RKO (cell line): ENCODE results near the gene PCDHGC3.
A peak's percentile ranks its signal among the peaks of the same experiment; 100 is the strongest.

ENCODE experiments used
- DNase-seq: peaks from one replicate; pipeline ENCODE4 v3.0.0-alpha.2; 2016; ENCODE audit warnings: low spot score

The PCDHGC3 gene

DNA sequence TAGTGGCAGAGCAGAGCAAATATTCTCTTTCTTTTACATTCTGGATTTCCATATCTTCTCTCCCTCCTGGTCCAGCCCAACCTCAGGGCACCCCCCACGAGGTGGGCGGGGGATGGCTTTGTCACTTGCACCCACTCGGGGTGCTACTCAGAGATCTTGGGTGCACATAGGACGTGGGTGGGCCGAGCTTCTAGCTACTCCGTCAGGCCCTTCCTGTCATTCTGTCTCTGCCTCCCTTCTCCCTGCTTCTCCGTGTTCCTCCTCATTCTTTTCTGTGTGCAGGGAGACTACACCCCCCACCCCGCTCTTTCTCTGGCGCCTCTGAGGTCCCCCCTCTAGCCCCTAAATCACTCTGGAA is 32.7 kb downstream of the PCDHGC3 start:
- no peak for DNase-seq

DNA sequence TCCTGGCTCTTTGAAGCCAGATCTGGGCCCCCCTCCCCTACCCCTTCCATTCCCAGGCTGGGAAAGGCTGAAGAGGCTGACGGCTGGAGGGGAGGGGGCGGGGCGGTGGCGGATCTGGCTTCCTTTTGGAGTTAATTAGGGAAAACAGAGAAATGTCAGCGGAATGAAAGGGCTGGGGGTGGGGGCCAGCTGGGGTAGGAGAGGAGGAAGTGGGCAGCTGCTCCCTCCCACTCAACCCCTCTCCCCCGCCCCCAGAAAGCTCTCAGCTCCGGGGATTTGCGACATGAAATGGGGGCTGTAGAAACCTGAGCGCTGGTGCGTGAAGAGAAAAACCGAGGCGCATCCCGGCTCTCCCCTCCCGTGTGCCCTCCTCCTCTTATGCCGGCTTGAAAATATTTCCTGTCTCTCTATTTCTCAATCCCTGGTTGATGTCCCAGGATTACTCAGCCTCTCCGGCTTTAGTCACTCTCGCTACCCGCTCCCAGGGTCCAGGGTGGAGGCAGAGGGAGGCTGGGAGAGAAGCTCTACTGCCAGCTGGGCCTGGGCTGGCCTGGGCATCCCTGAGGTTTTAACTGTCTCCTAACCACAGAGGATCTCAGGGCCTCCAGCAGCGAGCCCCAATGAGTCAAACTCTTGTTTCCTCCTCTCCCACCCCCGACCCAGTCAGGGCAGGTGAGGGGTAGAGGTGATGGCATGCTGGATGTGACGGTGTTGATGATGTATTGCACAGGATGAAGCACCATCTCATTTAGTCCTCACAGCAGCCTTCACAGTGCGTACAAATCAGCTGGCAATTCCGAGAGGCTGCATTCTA is 33.2 kb downstream of the PCDHGC3 start:
- peak; percentile 80 for DNase-seq

DNA sequence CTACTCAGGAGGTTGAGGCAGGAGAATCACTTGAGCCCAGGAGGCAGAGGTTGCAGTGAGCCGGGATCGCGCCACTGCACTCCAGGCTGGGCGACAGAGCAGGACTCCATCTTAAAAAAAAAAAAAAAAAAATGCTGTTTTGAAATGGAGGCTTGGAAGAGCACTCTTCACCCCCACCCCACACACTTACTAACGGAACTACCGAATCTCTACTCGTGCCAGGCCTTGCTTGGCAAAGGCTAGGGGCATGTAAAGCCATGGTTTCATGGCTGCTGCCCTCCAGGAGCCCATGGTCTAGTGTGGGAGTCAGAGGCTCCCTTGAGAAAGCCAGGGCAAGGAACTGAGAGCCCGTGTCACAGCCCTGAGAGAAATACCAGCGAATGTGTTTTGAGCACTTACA is 34.4 kb downstream of the PCDHGC3 start:
- DNase-seq = no peak

DNA sequence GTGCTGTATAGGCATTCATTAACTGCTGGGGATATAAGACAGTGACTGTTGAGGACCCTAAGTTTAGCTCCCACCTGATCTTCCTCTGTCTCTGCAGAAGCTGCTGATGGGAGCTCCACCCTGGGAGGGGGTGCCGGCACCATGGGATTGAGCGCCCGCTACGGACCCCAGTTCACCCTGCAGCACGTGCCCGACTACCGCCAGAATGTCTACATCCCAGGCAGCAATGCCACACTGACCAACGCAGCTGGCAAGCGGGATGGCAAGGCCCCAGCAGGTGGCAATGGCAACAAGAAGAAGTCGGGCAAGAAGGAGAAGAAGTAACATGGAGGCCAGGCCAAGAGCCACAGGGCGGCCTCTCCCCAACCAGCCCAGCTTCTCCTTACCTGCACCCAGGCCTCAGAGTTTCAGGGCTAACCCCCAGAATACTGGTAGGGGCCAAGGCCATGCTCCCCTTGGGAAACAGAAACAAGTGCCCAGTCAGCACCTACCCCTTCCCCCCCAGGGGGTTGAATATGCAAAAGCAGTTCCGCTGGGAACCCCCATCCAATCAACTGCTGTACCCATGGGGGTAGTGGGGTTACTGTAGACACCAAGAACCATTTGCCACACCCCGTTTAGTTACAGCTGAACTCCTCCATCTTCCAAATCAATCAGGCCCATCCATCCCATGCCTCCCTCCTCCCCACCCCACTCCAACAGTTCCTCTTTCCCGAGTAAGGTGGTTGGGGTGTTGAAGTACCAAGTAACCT is 35.3 kb downstream of the PCDHGC3 start:
- DNase-seq = no peak

DNA sequence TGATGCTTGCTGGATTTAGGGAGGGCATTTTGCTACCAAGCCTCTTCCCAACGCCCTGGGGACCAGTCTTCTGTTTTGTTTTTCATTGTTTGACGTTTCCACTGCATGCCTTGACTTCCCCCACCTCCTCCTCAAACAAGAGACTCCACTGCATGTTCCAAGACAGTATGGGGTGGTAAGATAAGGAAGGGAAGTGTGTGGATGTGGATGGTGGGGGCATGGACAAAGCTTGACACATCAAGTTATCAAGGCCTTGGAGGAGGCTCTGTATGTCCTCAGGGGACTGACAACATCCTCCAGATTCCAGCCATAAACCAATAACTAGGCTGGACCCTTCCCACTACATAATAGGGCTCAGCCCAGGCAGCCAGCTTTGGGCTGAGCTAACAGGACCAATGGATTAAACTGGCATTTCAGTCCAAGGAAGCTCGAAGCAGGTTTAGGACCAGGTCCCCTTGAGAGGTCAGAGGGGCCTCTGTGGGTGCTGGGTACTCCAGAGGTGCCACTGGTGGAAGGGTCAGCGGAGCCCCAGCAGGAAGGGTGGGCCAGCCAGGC is 36.1 kb downstream of the PCDHGC3 start:
- no peak for DNase-seq

DNA sequence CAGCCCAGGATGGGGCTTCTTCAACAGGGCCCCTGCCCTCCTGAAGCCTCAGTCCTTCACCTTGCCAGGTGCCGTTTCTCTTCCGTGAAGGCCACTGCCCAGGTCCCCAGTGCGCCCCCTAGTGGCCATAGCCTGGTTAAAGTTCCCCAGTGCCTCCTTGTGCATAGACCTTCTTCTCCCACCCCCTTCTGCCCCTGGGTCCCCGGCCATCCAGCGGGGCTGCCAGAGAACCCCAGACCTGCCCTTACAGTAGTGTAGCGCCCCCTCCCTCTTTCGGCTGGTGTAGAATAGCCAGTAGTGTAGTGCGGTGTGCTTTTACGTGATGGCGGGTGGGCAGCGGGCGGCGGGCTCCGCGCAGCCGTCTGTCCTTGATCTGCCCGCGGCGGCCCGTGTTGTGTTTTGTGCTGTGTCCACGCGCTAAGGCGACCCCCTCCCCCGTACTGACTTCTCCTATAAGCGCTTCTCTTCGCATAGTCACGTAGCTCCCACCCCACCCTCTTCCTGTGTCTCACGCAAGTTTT is 36.7 kb downstream of the PCDHGC3 start:
- no peak for DNase-seq

DNA sequence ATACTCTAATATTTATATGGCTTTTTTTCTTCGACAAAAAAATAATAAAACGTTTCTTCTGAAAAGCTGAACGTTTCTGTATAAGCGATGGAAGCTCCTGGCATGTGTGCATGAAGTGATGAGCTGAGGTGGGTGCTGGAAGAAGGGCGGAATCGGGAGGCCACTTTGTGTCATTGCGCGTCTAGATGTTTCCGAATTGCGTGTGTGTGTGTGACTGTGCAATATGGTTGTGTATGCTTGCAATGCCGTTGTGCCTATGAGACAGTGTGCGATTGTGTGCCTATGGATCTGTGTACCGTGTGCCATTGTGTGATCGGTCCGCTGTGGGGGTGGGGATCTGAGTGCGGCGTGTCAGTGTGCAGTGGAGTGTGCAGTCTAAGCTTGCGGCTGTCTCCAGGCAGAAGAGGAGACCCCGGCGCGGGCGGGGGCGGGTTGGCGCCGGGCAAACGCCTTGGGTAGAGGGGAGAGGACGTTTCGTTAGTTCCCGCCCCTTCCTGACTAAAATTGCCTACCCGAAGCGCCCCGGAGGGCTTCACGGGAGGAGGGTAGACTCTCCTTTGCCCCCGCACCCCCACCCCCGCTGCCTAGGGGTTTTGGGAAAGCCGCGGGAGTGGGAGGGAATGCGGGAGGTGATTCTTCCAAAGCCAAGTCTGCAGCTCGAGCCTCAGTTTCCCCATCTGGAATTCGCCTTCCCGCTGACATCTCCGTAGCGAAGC is 37.3 kb downstream of the PCDHGC3 start:
- no peak for DNase-seq

DNA sequence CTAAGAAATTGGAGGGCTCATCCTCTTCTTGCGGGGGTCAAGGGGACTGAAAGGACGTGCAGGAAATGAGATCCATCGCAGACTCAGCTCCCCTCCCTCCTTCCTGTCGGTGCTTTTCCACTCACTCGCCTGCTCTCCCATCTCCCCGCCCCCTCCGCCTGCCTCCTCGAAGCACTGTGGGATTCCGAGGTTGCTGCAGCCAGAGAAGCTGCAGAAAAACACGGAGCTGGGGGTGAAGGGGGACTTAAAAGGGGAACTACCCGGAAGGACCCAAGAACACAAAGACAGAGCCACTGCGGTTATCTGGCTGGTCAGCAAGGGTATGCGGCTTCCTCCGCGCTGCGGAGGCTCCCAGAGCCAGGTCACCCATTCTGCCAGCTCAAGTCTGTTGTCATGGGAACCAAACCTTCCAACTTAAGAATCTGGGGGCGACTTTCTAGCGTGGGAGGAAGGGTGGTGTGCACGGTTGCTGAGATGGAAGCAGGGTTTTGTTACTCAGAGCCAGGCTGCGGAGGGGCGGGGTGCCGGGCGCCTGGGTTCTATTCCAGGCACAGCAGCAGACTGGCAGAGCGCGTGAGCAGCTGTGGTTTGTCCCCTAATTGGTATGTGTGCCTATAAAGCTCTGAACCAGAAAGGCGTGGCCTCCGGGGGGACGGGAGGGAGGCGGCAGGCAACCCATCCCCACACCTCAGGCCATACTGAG is 38.0 kb downstream of the PCDHGC3 start:
- no peak for DNase-seq

DNA sequence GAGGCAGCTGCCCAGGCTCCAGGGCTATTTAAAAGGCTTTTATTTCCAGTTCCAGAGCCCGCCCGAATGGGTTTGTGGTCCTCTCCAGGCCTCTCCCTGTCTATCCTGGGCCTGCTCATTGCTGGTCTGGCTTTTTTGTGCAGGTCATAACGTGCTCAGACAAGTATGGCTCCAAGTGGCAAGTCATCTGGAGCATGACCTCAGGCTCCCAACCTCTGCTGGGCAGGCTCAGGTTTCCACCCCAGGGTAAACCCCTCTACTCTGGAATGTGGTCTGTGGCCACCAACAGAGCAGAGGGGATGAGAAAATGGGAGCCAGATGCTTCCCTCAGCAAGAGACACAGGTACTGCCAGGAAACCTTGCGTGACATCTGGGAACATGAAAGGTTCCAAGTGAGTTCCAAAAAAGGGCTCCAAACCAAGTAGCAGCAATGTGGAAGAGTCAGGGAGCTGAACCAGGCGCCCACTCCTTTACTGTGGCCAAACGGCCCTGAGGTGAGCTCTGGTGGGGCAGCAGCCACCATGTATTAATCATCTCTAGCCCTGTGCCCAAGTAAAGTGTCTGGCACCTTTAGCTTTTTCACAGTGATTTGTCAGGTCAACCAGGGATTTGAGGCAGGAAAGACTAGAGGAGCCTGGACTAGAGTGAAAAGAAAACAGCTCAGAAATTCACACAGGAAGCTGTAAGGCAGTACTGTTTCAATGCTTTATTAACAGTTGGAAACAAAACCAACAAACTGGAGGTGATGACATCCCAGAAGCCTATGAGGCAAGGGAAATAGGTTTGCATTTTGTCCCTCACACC is 38.8 kb downstream of the PCDHGC3 start:
- no peak for DNase-seq

DNA sequence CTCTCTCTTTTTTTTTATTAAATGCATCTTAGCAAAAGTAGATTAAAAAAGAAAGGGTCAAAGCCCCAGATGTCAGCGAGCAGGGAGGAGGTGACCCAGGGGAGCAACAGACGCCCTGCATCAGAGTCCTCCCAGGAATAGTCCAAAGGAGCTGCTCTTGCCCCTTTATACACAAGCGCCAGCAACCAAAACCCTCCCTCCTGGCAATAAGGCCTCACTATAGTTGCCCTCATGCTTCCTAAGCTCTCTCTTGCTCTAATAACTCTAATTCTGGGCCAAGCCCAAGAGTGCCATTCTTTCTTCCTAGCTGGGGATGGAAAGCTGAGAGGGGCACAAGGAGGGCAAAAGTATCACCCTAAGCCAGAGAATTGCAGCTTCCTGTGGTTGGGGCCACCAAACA is 39.4 kb downstream of the PCDHGC3 start:
- no peak for DNase-seq

DNA sequence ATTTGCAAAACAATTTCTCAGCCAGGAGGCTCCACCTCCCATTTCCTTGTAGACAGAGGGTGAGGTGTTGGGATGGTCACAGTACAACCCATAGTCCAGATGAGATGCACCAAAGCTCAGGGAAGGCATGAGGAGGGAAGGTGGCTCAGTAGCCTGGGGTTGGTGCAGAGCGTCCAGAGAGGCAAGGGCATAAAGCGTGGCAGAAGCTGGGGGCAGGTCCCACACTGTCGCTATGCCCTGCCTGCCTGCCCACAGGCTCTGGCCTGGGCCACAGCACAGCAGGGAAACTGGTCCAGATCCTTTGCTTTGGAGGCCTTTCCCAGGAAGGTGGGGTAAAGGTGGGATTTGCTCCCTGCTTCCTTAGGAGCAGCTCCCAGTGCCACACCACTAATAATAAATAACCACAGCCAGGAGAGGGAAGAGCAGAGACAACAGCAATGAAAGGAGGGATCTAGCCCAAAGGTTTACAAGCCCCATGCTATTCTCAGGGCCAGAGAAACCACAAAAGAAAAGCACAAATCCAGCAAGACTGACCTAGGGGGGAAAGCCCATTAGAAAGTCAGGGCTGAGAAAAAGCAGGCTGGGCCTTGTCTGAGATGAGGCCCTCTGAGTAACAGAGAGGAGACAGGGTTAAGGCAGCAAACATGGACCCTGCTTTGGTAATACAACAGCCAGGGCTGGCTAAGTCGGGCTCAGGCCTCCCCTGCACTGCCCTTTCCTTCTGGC is 40.3 kb downstream of the PCDHGC3 start:
- no peak for DNase-seq

DNA sequence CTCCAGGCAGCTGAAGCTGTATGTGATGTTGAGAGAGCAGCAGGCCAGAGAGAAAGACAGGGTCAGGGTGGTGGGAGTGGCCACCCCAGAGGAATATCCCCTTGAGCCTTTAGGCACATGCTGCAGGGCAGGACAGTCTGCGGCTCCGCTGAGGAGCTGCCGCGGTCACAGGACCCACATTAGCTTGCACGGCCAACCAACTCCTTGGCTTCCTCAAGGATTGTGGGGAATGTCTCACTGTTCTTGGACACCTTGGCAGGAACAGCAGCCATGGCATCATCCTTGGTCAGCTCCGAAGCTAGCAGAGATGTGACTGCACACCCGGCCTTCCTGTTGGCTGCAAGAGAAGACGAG is 40.9 kb downstream of the PCDHGC3 start:
- DNase-seq = no peak

DNA sequence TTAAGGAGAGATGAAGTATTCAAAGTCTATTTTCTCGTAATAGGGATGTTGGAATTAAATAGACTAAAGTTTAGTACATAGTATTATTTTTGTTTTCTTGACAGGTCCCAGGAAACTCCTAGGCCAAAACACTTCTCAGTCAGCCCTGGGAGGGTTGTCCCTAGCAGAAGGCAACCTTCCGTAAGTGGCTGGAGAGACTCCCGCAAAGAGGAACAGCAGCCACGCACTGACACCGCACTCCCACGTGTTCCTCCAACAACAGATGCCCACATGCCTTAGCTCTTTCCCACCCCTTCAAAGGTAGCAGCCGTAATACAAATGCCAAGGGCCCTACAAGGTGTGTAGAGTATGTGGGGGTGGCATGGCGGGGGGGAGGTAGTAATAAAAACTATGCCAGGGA is 41.5 kb downstream of the PCDHGC3 start:
- DNase-seq = no peak

DNA sequence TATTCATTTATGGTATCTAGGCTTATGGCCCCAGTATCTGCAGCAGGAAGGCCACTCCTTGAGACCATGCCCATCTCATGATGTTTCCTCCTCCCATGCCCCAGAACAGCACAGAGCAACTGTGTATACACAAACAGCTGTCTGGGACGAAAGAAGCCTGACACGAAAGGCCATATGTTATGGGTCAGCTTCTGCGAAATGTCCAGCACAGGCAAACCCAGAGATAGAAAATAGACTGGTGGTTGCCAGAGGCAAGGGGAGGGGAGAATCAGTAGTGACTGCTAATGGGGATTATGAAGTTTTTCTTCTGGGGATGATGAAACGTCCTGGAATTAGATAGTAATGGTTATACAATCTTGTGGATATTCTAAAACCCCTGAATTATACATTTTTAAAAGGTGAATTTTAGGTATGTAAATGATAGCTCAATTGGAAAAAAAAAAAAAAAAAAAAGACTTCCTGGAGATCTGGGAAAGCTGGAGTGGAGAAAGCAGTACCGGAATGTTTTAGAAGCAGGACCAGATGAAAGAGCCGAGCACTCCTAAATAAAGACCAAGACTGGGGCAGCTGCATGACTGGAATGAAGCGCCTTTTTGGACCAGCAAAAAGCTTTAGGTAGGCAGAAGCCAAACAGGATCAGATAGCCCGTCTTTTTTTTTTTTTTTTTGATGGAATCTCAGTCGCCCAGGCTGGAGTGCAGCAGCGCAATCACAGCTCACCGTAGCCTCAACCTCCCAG is 42.3 kb downstream of the PCDHGC3 start:
- DNase-seq = no peak

DNA sequence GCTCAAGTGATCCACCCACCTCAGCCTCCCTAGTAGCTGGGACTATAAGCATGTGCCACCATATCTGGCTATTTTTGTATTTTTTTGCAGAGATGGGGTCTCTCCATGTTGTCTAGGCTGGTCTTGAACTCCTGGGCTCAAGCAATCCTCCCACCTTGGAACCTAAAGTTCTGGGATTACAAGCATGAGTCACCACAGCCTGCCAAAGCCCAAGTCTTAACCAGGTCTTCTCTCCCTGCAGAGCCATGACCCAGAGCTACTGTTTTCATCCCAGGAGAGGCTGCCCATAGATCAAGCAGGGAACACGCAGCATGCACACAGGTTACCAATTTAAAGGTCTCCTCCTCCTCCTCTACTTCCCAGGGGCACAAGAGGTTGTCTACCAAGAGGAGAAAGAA is 42.9 kb downstream of the PCDHGC3 start:
- no peak for DNase-seq

DNA sequence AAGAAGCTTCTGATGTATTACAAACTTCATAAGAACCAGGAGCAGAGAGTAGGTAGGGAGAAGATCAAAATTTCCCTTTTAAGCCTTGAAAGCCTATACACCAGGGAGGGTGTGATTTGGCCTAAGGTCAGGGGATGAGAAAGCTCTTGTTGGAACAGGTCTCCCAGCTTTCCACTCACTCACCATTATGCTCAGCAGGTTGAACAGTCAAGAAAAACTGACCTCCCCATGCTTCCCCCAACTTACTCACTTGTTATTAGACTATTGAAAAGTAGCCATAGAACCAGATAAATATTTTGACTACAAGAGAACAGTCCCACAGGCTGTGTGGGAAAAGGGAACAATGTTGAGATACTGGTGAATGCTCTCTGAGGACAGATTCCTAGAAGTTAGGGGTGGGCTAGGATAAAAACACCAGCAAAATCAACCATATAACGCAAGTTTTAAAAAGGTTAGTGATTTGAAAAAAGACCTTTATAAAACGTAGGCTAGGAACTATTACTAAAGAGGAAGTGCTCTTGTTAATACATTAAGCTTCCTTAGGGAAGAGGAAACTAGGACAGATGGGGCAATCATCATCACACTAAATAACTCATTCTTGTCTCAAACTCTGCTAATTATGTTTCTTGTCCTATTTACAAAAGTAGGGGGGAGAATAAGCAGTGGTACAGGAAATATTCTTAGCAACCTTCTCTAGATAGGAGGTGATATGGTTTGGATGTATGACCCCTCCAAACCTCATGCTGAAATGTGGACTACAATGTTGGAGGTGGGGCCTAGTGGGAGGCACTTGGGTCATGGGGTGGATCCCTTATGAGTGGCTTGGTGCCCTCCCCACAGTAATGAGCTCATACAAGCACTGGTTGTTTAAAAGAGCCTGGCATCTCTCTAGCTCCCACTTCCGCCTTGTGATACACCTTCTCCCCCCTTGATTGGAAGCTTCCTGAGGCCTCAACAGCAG is 44.1 kb downstream of the PCDHGC3 start:
- DNase-seq = no peak

DNA sequence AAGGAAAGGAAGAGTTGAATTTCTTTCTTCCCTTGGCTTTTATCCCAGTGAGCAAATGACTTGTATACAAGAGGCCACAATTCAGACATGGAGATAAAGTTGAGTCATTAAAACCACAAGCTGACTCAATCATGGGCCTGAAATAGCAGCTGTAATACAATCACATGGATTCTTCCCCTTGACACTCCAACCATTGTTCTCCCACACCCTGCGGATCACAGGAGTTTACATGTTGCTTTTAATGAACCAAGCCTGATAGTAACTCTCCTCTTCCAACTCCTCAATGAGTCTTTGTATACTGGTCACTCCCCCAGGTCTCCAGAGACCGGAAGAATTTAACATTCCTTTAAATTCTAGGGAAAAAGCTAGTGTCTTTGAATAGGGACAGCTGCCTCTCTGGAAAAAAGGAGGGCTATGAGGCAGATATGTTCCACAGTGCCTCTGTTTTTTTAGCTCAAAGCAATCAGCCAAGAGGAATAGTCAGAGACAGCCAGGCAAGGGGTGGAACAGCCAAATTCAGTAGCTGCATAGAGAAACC is 45.5 kb downstream of the PCDHGC3 start:
- peak; percentile 96 for DNase-seq

DNA sequence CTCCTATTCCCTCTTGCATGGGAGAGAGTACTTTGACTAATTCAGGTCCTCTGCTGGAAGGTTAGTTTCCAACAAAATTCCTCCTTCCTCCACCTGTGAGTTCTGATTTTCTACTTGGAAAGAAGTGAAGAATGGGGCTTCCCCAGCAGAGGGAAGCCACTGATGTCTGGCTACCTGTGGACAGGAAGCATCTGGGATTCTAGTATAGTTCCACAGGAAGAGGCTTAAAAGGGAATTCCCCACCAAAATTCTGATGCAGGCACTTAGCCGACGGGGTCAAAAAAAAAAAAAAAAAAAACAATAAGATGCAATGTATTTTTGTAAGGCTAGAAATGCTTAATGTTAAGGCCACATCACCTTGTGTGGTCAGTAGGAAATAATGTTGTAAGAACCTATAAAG is 46.5 kb downstream of the PCDHGC3 start:
- DNase-seq = no peak
